NCI-H146 treated with DMSO at 0.1 percent for 48 hours (cell line): Measurements from ENCODE around the gene PDP2.
"Not testable (repeated sequence)": the region's sequence is repeated elsewhere in the genome, so short reads cannot be mapped to it uniquely, and the experiment has no call there.

Experiments used
- DNase-seq: peaks from one replicate; lab custom pipeline; 2025; ENCODE audit not compliant: unreplicated experiment; lab: John Stamatoyannopoulos, UW

PDP2 gene

DNA sequence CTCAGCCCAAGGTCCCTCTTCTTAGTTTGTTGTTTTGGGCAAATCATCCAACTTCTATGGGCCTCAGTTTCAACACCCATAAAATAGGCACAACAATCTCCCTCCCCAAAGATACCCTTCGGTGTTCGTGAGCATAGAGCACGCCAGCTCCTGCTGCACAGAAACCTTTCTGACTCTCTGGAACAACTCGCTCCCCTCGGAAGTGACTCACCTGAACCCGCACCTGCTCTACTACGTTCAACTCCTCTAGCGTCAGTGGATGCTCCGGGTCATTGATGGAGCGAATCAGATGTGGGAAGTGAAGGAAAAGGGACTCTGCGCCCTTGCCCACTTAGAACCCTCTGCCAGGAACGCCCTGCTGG, 53.4 kb downstream of the PDP2 start:
- no peak for DNase-seq

DNA sequence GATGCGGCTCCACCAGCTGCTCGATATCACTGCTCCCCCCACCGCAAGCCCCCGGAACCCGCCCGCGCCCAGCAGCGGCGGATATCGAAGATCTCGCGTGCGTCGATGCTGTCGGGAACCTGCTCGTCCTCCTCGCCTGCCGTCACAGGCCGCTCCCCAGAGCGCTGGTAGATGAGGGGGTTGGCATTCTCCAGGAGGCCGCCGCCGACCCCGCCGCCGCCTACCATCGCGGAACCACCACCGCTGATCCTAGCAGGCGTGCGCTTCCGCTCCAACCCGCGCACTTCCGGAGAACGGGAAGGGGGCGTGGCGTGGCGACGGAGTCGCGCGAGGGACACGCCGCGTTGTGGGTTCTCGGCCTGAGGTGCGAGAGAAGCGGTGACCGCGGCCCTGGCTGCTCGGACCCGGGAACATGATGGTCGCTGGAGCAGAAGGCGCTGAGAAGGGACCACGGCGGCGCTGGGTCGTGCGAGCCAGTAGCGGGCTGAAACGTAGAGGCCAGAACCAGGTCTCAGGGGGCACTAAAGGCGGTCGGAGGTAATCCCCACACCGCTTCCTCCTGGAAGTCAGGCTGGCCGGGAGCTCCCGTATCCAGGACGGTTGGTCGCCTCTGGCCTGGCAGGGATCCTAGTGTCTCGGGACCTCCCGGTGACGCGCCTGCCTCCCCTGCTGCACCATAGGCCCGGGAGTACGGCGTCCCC, 54.0 kb downstream of the PDP2 start, which contains the start of gene CIAO2B:
TSS of gene CIAO2B (minus strand) at position 265 of the 701 bp plus-strand sequence. CDS start at position 227, 38 bp downstream.
- peak; percentile 39 for DNase-seq

DNA sequence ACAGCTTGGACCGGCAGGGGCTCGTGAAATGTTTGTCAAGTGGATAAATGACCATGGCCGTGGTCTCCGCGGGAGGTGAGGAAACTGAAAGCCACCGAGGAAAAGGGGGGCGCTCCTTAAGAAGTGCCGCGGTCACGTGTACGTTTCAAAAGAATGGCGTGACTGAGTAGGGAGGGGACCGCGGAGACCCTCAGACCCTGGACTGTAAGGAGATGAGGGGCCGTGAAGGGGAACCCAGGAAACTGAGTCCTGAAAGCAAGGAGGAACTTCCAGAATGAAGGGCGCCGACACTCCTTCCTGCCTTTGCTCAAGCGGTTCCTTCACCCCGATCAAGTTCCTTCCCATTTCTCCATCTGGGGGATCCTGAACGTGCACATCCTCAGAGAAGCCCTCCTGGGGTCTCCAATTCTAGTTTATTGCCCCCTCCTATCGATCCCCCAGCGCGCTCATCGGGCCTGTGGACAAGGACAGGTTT, 54.6 kb downstream of the PDP2 start:
- not testable (repeated sequence) for DNase-seq

DNA sequence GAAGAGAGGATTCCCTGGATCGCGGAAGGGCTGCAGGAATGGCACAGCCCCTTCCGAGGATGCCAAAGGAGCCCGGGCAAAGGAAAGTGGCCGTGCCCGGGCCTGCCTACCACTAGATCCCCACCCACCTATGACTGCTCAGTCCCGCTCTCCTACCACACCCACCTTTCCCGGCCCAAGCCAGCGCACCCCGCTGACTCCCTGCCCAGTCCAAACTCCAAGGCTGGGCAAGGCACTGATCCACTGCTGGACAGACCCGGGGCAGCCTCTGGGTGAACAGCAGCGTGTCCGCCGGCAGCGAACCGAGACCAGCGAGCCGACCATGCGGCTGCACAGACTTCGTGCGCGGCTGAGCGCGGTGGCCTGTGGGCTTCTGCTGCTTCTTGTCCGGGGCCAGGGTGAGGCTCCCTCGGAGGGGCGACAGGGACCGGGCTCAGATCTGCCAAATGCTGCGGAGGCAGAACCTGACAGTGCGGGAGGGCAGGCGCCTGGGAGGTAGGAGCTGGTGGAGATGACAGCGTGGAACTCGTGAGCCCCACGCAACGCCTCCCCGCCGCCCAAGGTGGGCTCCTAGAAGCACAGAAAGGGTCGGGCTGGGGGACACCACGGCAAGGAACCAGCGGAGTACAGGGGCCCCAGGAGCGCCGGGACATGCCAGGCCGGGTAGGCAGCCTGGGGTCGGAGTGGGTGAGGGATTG, 55.1 kb downstream of the PDP2 start, which contains the start of gene CES2:
TSS of gene CES2 (plus strand) at position 203 of the 698 bp plus-strand sequence. CDS start at position 323, 120 bp downstream.
- no peak for DNase-seq

DNA sequence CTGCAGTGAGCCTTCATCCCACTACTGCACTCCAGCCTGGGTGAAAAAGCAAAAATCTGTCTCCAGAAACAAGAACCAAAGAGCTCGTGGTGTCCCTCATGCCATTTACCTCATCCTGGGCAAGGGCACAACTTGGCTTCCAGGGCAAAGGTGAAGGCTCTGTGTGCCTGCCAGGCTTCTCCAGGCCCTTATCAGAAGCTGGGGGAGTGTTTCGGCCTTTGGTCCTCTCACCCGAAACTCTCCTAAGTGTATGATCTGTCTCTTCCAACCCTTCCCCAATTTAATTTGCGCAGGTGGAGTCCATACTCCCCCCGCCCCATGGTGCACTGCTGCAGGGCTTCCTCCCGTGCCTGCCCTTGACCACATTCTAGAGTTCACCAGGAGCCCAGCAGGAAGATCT, 56.1 kb downstream of the PDP2 start:
- DNase-seq: no peak

DNA sequence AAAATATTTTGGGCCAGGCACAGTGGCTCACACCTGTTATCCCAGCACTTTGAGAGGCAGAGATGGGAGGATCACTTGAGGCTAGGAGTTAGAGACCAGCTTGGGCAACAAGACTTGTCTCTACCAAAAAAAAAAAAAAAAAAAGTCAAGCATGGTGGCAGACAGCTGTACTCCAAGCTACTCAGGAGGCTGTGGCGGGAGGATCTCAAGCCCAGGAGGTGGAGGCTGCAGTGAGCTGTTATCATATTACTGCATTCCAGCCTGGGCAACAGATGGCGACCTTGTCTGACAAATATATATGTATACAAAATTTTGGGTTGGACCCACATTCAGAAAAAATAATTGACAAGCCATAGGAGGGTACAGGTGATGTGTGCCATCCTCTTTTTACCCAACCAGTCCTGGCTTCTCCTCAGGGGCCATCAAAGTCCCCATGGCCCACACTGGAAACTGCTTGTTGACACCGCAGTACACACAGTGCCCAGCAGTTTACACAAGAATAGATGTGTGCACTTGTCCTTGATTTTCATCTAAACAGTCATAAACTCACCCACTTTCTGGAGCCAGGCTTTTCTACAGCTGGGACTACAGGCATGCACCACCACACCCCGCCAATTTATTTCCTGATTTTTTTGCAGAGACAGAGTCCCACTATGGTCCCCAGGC, 56.7 kb downstream of the PDP2 start:
- no peak for DNase-seq

DNA sequence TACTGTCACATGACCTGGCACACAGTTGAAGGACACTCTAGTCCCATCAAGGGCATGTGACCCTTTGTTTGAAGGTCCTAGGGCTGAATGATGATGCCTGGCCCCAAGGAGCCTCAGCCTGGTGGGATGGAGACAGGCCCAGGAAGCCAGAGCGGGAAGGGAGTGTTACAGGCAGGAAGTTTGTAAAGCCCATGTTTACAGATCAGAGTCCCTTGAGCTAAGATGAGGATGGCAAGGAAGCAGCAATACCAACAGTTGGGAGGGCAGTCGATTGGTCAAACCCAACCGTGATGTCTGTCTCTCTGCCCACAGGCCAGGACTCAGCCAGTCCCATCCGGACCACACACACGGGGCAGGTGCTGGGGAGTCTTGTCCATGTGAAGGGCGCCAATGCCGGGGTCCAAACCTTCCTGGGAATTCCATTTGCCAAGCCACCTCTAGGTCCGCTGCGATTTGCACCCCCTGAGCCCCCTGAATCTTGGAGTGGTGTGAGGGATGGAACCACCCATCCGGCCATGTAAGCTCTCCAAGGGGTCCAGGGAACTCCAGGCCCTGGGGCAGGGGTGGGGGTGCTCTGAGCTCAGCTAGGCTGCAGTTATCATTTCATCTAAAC, 57.5 kb downstream of the PDP2 start:
- no peak for DNase-seq

DNA sequence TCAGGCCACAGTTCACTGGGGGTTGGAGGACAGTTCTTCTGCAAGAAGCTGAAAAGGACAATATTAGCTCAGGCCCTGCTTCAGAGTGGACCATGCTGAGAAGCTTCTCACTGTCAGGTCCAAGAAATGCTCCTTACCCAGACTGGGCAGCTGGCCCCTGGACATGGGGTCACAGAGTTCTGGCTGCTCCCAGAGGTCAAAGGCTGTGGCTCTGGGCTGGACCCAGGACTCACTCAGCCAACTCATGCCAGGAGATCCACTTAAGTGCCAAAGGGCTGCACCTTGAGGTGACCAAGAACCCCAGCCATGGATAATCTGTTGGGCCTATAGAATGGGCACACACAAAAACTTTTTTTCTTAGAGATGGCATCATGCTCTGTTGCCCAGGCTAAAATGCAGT, 59.1 kb downstream of the PDP2 start:
- DNase-seq: no peak

DNA sequence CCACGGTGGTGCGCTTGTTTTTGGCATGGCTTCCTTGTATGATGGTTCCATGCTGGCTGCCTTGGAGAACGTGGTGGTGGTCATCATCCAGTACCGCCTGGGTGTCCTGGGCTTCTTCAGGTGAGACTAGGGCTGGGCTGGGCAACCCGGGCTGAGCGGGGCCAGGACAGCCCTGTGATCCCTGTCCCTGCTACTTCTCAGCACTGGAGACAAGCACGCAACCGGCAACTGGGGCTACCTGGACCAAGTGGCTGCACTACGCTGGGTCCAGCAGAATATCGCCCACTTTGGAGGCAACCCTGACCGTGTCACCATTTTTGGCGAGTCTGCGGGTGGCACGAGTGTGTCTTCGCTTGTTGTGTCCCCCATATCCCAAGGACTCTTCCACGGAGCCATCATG, 59.9 kb downstream of the PDP2 start:
- no peak for DNase-seq
